ENCODE measurements around the gene OSBPL9. TPM values are rescaled to one million over a fixed set of nuclear protein-coding genes. Genes with fewer than 3 reads are reported as not detected.

OSBPL9 gene
- total RNA-seq, 1 experiment from 2014 or later, result 52.6 TPM

- TF ChIP-seq SRF (IDR thresholded peaks at IDR 0.05; ENCODE audit: low read depth) (no peak), CTCF (IDR thresholded peaks at IDR 0.05 in 2 of 3, conservative IDR thresholded peaks at IDR 0.05 in 1 of 3; ENCODE audit: borderline replicate concordance in 1 of 3, insufficient read depth in 1 of 3, low read depth in 2 of 3, low read length in 2 of 3) (no peak)
- Histone ChIP-seq H3K79me2 (ENCODE audit: insufficient read depth, low read length) (peaks cover 18% of the 10 kb centered on the region), H3K9me3 (ENCODE audit: control insufficient read depth in 1 of 2, insufficient read depth in 1 of 2, low read depth in 1 of 2, low read length in 2 of 2) (no peaks in the 10 kb centered on the region), H3K9ac (ENCODE audit: low read length) (no peak overlapping the region), H3K9me2 (ENCODE audit: insufficient read depth) (no peaks in the 10 kb centered on the region), H3K27ac (ENCODE audit: low read depth, low read length) (no peak overlapping the region), H2AFZ (ENCODE audit: low read depth, low read length, poor library complexity, severe bottlenecking) (no peak overlapping the region), H3K36me3 (ENCODE audit: control insufficient read depth in 1 of 2, insufficient read depth in 2 of 2, low read length in 2 of 2) (peaks cover 0 to 2% of the 10 kb centered on the region in 2 experiments; a peak in 1 of 4 replicates), H4K20me1 (ENCODE audit: insufficient read depth) (no peaks in the 10 kb centered on the region), H3K4me1 (ENCODE audit: control insufficient read depth in 1 of 2, insufficient read depth in 2 of 2, low read length in 2 of 2) (peaks cover 24 to 46% of the 10 kb centered on the region in 2 experiments), H3K4me2 (ENCODE audit: low read length) (no peak overlapping the region), H3K4me3 (replicated peaks in 1 of 2; ENCODE audit: low read depth in 1 of 2, low read length in 2 of 2) (no peak overlapping the region), H3K27me3 (ENCODE audit: insufficient read depth, low read length) (no peaks in the 10 kb centered on the region)
- no TSS peak for BruUV-seq (replicated peaks)
- intact Hi-C loops (cut with micrococcal nuclease), result no loop called here
- RAD21 ChIA-PET (ENCODE audit: low non-redundant PET in 1 of 2, low total read pairs in 2 of 2, uncharacterized antibody in 2 of 2, unreplicated experiment in 2 of 2), result no interaction called here
- POLR2A ChIA-PET, result no interaction called here
- ATAC-seq (no peak), DNase-seq (ENCODE audit: low read depth, low spot score) (no peak)
- CTCF ChIA-PET, result no interaction called here
Observed at GRCh38 chr1:51652599-51652998, 35.7 kb downstream of the OSBPL9 start.

GRCh38 chr1:51653127-51653526 lies 36.2 kb downstream of the OSBPL9 start:
- H3K9ac ChIP-seq (ENCODE audit: low read length), result no peak overlapping the region
- ChIA-PET RAD21 (ENCODE audit: low non-redundant PET in 1 of 2, low total read pairs in 2 of 2, uncharacterized antibody in 2 of 2, unreplicated experiment in 2 of 2) (no interaction called here), POLR2A (no interaction called here), CTCF (no interaction called here)
- peaks cover 0 to 2% of the 10 kb centered on the region in 2 experiments; a peak in 1 of 4 replicates for H3K36me3 ChIP-seq (ENCODE audit: control insufficient read depth in 1 of 2, insufficient read depth in 2 of 2, low read length in 2 of 2)
- H4K20me1 ChIP-seq (ENCODE audit: insufficient read depth), result no peaks in the 10 kb centered on the region
- no TSS peak for BruUV-seq (replicated peaks)
- H3K9me3 ChIP-seq (ENCODE audit: control insufficient read depth in 1 of 2, insufficient read depth in 1 of 2, low read depth in 1 of 2, low read length in 2 of 2), result no peaks in the 10 kb centered on the region
- H3K4me2 ChIP-seq (ENCODE audit: low read length), result no peak overlapping the region
- H3K9me2 ChIP-seq (ENCODE audit: insufficient read depth), result no peaks in the 10 kb centered on the region
- peaks cover 13% of the 10 kb centered on the region for H3K79me2 ChIP-seq (ENCODE audit: insufficient read depth, low read length)
- ATAC-seq, result no peak
- intact Hi-C loops (cut with micrococcal nuclease), result no loop called here
- H2AFZ ChIP-seq (ENCODE audit: low read depth, low read length, poor library complexity, severe bottlenecking), result no peak overlapping the region
- no peak overlapping the region for H3K4me3 ChIP-seq (replicated peaks in 1 of 2; ENCODE audit: low read depth in 1 of 2, low read length in 2 of 2)
- H3K27me3 ChIP-seq (ENCODE audit: insufficient read depth, low read length), result no peaks in the 10 kb centered on the region
- DNase-seq (ENCODE audit: low read depth, low spot score), result no peak
- peaks cover 22 to 40% of the 10 kb centered on the region in 2 experiments for H3K4me1 ChIP-seq (ENCODE audit: control insufficient read depth in 1 of 2, insufficient read depth in 2 of 2, low read length in 2 of 2)
- no peak overlapping the region for H3K27ac ChIP-seq (ENCODE audit: low read depth, low read length)
- TF ChIP-seq SRF (IDR thresholded peaks at IDR 0.05; ENCODE audit: low read depth), result no peak
- no peak for TF ChIP-seq REST (IDR thresholded peaks at IDR 0.05; ENCODE audit: low read depth)
- no peak for TF ChIP-seq POLR2AphosphoS5 (IDR thresholded peaks at IDR 0.05; ENCODE audit: low read depth, low read length)
- TF ChIP-seq ZNF274 (IDR thresholded peaks at IDR 0.05; ENCODE audit: low read depth, low read length), result no peak
- TF ChIP-seq ELF1 (IDR thresholded peaks at IDR 0.05; ENCODE audit: borderline replicate concordance, low read depth), result no peak
- TF ChIP-seq MAX (IDR thresholded peaks at IDR 0.05), result no peak
- no peak for TF ChIP-seq RAD21 (IDR thresholded peaks at IDR 0.05; ENCODE audit: low read depth)
- no peak for TF ChIP-seq ZBTB33 (IDR thresholded peaks at IDR 0.05; ENCODE audit: extremely low read depth, insufficient replicate concordance, low read length)
- TF ChIP-seq EGR1 (IDR thresholded peaks at IDR 0.05; ENCODE audit: low read depth), result no peak
